Stimulated activated CD4-positive, alpha-beta T cell treated with anti-CD3 and anti-CD28 coated beads, Interleukin-12 subunit alpha, Interleukin-12 subunit beta, amount 100 ng/mL, for 48 hours (primary cell): ENCODE measurements around the gene CLDN9.

Experiments used
- DNase-seq, 3 donors: peaks; one replicate each; pipeline ENCODE4 v3.0.0-alpha.2; 2020; ENCODE audit warnings: low read depth in 2 of 3, low spot score in 1 of 3

Gene CLDN9

GRCh38 chr16:3015865-3016521 lies 3.3 kb downstream of the CLDN9 start:
- no peak for DNase-seq

GRCh38 chr16:3017344-3017743 lies 4.6 kb downstream of the CLDN9 start:
- no peak for DNase-seq

DNA sequence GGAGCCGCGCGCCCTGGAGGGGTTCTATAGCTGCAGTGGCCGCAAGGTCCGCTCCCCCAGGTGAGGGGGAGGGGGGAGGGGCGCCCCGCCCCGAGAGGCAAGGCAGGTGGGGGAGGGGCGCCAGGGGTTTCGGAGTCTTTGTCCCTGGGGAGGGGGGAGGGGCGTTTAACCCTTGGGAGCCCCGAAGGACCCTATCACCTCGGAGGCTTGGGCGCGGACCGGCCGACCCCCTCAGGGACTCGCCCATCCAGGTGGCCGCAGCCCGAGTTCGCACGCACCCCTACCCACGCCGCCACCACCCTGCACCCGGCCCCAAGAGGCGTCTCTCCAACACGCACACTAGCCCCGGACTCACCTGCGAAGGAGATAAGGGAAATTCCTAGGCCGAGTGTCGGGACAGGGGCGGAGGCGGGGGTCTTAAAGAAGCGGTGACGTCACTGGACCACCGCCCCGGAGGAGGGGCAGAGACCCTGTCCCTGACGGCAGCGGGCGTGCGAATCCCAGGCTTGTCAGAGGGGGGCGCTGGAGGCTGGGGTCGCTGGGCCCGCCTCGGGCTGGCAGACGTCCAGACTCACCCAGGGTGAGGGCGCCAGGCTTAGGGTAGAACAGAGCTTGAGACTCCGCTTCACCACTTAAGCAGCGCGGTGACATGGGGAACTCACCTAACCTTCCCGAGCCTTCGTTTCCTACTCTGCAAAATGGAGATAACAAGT lies 5.2 kb downstream of the CLDN9 start, which contains the start of gene CLDN6:
TSS of gene CLDN6 (minus strand) at position 390 of the 713 bp plus-strand sequence. CDS start 2,162 bp downstream, outside the sequence.
- no peak for DNase-seq

DNA sequence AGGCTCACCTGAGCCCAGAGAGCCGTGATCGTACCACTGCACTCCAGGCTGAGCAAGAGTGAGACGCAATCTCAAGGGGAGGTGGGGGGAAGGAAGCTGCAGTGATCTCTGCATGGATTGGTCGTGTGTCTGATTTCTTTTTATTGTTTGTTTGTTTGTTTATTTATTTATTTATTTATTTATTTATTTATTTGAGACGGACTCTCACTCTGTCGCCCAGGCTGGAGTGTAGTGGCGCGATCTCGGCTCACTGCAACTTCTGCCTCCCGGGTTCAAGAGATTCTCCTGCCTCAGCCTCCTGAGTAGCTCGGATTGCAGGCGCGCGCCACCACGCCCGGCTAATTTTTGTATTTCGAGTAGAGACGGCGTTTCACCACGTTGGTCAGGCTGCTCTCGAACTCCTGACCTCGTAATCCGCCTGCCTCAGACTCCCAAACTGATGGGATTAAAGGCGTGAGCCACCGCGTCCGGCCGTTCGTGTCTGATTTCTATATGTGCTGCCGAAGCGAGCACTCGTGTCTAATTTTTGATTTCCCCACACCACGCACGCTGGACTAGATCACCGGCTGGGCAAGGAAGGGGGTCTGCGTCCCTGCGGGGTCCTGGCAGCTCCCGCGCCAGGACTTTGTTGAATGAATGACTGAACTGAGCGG lies 7.0 kb downstream of the CLDN9 start:
- no peak for DNase-seq

DNA sequence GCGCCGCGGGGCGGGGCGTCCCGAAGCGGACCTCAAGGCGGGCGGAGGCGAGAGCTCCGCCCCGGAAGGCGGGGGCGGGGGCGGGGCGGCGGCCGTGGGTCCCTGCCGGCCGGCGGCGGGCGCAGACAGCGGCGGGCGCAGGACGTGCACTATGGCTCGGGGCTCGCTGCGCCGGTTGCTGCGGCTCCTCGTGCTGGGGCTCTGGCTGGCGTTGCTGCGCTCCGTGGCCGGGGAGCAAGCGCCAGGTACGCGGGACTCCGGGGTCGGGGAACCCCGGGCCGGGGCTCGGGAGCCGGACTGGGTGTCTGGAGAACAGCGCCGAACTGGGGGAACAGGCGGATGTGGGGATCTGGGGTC lies 7.5 kb downstream of the CLDN9 start, which contains the start of gene TNFRSF12A:
TSS of gene TNFRSF12A (plus strand) at position 122 of the 357 bp plus-strand sequence. CDS start at position 152, 30 bp downstream.
- peak in 2 of 3 donors; percentile 39 to 62 for DNase-seq

DNA sequence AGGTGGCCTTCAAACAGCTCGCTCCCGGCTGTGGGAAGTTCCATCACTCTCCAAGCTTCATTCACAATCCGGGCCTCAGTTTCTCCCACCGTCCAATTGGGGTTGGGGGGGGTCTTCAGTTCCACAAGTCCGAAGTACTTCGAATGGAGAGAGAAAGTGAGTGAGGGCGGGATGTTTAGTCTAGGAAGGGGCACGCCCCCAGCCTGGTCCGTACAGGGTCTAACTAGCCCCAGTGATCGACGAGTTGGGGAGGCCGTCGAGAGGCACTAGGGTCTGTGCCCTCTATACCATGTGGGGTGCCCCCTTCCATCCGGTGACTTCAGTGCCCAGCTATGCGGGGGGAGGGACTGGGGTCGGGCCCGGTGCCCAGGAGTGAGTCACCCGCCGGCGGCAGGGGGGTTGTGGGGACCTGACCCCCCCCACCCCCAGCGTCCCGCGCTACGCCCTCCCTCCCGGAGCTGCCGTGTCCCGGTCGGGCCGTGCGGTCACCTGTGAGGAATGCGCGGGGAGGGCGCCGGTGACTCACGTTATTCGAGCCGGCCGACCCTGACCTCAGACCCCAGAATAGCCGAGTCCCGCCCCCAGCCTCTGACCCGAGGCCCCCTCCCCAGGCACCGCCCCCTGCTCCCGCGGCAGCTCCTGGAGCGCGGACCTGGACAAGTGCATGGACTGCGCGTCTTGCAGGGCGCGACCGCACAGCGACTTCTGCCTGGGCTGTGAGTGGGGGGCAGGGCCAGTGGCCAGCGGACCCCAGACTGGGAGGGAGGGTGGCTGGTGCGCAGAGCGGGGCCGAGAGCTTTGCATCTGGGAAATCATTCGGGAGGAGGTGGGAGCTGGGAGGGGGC lies 8.1 kb downstream of the CLDN9 start:
- no peak for DNase-seq

- DNase-seq = peak; percentile 78 to 86 (median 81)
These were observed 8.9 kb downstream of the CLDN9 start for GRCh38 chr16:3021449-3022207.

DNA sequence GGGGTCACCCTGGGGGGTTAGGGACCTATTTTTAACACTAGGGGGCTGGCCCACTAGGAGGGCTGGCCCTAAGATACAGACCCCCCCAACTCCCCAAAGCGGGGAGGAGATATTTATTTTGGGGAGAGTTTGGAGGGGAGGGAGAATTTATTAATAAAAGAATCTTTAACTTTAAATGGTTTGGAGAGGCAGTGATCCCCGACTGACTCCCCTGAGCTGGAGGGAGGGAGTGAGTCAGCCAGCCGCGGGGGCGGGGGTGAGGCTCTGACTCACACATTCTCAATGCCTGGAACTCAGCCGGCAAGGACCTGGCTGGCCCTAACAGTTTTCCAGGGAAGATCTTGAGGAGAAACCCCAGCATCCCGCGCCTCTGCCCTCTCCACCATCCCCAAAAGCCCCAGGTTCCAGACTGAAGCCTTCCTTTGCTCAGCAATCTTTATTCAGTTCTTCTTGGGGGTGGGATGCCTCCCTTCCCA lies 9.5 kb downstream of the CLDN9 start:
- peak; percentile 84 to 88 (median 87) for DNase-seq

- no peak for DNase-seq
These were observed 10.1 kb downstream of the CLDN9 start for GRCh38 chr16:3022684-3023414.

DNA sequence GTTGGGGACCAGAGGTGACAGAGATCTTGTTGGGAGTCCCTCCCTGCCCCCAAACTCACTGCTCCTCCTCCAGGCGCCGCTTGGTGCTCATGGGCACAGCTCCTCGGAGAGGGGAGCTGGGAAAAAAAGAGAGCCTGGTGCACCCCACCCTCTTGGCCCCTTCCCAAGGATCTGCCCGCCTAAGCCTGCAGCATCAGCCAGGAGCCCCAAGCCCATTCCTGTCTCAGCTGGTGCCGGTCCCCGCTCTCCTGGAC lies 10.6 kb downstream of the CLDN9 start:
- no peak for DNase-seq

GRCh38 chr16:3023669-3024478 lies 11.2 kb downstream of the CLDN9 start, which contains the start of the genes HCFC1R1 and THOC6:
HCFC1R1 (minus strand) TSS chr16:3023942; CDS start chr16:3023941, 1 bp downstream.
THOC6 (plus strand) TSS chr16:3024035; CDS start chr16:3024327, 292 bp downstream.
- peak; percentile 94 to 95 (median 94) for DNase-seq

DNA sequence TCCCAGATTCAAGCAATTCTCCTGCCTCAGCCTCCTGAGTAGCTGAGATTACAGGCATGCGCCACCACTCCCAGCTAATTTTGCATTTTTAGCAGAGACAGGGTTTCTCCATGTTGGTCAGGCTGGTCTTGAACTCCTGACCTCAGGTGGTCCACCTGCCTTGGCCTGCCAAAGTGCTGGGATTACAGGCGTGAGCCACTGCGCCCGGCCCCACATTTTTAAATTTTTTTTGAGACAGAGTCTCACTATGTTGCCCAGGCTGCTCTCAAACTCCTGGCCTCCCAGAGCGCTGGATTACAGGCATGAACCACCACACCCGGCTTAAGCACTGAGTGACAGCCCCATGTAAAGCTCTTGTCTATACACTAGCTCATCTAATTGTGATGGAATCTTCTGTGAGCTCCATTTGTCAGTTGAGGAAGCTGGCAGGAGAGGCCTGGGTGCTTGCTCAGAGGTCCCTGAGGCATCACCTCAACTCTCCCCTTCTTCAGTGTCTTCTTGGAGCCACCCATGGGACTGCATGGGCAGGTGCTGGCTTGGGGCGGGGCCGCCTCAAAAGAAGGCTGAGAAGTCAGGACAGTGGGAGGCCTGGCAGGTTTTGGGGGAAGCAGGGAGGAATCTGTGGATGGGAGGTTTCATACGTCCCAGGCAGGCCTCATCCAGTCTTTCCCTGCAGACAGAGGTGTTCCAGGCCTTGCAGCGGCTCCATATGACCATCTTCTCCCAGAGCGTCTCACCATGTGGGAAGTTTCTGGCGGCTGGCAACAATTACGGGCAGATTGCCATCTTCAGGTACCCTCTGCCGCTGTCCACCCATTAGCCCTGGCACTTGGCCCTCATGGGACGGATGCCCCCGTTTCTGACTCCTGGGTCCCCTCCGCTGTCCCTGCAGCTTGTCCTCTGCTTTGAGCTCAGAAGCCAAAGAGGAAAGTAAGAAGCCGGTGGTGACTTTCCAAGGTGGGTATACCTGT lies 12.6 kb downstream of the CLDN9 start:
- DNase-seq = no peak

GRCh38 chr16:3026003-3026378 lies 13.3 kb downstream of the CLDN9 start:
- DNase-seq = no peak

- DNase-seq = no peak
These were observed 14.1 kb downstream of the CLDN9 start for GRCh38 chr16:3026609-3027488.

GRCh38 chr16:3027489-3027795 lies 14.7 kb downstream of the CLDN9 start:
- DNase-seq = no peak

DNA sequence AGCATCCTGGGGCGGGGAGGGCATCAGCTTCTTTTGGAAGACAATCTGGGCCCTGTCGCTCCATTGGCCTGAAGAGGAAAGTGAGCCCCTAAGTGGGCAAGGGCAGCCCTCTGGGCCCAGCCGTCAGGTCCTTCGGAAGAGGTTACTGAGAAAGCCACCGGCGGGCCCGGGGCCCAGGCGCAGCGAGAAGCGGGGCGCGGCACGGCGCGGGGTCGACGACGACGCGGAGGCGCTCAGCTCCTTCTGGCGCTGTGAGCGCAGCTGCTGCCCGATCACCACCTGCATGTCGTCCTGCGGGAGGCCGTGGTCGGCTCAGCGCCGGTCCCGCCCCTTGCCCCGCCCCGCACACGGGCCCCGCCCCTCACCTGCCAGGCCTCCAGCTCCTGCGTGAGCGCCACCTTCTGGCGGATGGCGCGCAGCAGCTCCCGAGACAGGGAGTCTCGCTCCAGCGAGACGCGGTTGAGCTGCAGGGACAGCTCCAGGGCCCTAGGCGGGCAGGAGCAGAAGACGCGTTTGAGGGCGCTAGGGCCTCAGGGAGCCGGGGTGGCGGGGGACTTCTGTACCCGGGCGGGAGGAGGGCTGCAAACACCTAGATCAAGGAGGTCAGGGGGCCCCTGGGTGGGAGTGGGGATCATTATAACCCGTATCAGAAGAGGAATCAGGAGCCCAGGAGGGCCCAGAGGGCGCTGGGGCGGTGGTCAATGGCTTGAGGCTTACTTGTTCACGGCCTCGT lies 15.4 kb downstream of the CLDN9 start:
- peak; percentile 83 to 88 (median 85) for DNase-seq
